Measurements from ENCODE around the gene DAB1. TPM values are rescaled to one million over a fixed set of nuclear protein-coding genes. Genes with fewer than 3 reads are reported as not detected.

DAB1 gene
- total RNA-seq, 2 experiments from 2014 or later, result 0.52 to 0.61 TPM

DNA sequence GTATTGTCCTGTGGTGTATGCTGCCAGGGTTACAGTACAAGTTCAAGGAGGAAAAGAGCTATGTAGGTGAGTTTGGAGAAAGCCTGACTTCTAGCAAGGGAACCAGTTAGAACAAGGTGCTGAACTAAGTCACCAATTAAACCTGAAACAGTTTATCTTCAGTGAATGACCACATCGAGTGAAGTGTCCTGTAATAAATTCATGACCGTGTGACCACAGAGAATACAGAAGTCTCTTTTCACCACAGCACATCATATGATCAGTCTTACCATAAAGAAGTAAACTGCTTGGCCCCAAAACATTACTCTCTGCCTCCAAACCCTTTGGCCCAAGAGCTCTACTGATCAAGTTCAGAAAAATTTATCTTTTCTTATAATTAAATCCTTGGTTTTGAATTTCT is 141.4 kb downstream of the DAB1 start:
- TF ChIP-seq, protein P1, sequence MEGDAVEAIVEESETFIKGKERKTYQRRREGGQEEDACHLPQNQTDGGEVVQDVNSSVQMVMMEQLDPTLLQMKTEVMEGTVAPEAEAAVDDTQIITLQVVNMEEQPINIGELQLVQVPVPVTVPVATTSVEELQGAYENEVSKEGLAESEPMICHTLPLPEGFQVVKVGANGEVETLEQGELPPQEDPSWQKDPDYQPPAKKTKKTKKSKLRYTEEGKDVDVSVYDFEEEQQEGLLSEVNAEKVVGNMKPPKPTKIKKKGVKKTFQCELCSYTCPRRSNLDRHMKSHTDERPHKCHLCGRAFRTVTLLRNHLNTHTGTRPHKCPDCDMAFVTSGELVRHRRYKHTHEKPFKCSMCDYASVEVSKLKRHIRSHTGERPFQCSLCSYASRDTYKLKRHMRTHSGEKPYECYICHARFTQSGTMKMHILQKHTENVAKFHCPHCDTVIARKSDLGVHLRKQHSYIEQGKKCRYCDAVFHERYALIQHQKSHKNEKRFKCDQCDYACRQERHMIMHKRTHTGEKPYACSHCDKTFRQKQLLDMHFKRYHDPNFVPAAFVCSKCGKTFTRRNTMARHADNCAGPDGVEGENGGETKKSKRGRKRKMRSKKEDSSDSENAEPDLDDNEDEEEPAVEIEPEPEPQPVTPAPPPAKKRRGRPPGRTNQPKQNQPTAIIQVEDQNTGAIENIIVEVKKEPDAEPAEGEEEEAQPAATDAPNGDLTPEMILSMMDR (IDR thresholded peaks at IDR 0.05), result no peak
- H3K4me3 ChIP-seq (ENCODE audit: low read length), result no peak overlapping the region
- peaks cover 18% of the 10 kb centered on the region for H3K27me3 Mint-ChIP-seq
- no peaks in the 10 kb centered on the region for H3K36me3 ChIP-seq (ENCODE audit: insufficient read depth, low read length)
- H3K4me3 Mint-ChIP-seq, result no peak overlapping the region
- intact Hi-C loops (cut with DNase I, micrococcal nuclease), result no loop called here
- no peaks in the 10 kb centered on the region for H3K9me3 ChIP-seq (ENCODE audit: control insufficient read depth in 1 of 2, insufficient read depth in 1 of 2, low read length in 2 of 2)
- no peak for ATAC-seq (ENCODE audit: poor library complexity)
- peaks cover 2% of the 10 kb centered on the region for H3K9me3 Mint-ChIP-seq
- POLR2A ChIA-PET, result no interaction called here
- H3K27me3 ChIP-seq (ENCODE audit: control insufficient read depth in 1 of 2, insufficient read depth in 2 of 2, low read length in 2 of 2), result peaks cover 0 to 4% of the 10 kb centered on the region in 2 experiments
- no peak for DNase-seq
- no peaks in the 10 kb centered on the region for H3K4me1 ChIP-seq (ENCODE audit: insufficient read depth, low read length)
- no peak overlapping the region for H3K27ac ChIP-seq (ENCODE audit: low read depth in 1 of 2, low read length in 2 of 2)
- no peaks in the 10 kb centered on the region for H3K36me3 Mint-ChIP-seq (ENCODE audit: low read depth)
- CTCF ChIA-PET, result no interaction called here
- no peaks in the 10 kb centered on the region for H3K4me1 Mint-ChIP-seq (ENCODE audit: low read depth)
- no peak overlapping the region for H3K27ac Mint-ChIP-seq

DNA sequence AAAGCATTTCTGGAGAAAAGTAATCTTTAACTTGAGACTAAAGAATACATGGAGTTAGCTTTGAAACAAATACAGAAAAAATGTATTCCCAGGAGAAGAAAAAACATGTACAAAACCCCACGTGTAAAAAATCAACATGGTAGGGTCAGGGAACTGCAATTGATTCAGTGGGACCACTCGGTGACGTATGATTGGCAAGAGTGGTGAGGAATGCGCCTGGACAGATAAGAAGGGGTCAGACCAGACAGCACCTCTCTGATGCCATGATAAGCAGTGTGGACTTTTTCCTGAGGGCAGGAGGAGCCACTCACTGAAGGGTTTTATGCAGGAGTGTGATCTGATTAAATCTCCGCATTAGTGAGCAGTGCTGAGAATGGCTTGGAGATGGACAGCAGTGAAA is 142.5 kb downstream of the DAB1 start:
- peaks cover 2% of the 10 kb centered on the region for H3K9me3 Mint-ChIP-seq
- peaks cover 14% of the 10 kb centered on the region for H3K27me3 Mint-ChIP-seq

DNA sequence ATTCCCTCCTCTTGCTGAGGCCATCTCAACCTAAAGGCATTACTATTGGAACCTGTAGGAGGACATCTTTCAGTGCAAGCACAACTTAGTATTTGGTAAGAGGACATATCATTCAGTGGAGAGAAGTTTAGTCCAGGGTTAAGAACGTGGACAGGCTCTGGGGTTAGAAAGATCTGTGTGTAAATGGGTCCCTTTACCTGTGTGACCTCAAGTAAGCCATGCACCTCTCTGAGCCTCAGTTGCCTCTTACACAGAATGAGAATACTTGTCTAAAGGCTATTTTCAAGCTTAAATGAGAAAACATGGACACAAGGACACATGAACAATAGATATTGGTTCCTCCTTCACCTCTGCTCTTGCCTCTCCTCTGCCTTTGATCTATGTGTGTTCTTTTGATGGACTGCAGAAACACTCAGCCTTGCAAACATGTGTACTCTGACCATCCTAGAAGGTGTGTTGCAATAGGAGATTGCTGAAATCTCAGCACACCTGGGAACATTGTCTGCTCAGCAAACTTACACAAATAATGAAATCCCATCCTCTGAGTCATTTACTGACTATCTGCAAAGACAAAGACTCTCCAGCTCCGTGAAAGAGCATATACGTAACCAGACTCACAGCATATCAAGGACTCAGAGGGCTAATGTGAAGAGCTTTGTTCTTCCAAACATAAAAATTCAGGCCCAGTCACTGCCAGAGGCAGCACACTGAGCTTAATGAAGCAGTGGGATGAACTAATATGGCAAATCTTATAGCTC is 143.8 kb downstream of the DAB1 start:
- H3K4me3 ChIP-seq (ENCODE audit: low read length), result no peak overlapping the region
- H3K27ac ChIP-seq (ENCODE audit: low read depth in 1 of 2, low read length in 2 of 2), result no peak overlapping the region
- peaks cover 2% of the 10 kb centered on the region for H3K9me3 Mint-ChIP-seq
- peaks cover 10% of the 10 kb centered on the region for H3K27me3 Mint-ChIP-seq
- H3K4me1 Mint-ChIP-seq (ENCODE audit: low read depth), result no peaks in the 10 kb centered on the region
- H3K9me3 ChIP-seq (ENCODE audit: control insufficient read depth in 1 of 2, insufficient read depth in 1 of 2, low read length in 2 of 2), result no peaks in the 10 kb centered on the region
- intact Hi-C loops (cut with DNase I, micrococcal nuclease), result no loop called here
- H3K36me3 ChIP-seq (ENCODE audit: insufficient read depth, low read length), result no peaks in the 10 kb centered on the region
- H3K4me1 ChIP-seq (ENCODE audit: insufficient read depth, low read length), result no peaks in the 10 kb centered on the region
- H3K27me3 ChIP-seq (ENCODE audit: control insufficient read depth in 1 of 2, insufficient read depth in 2 of 2, low read length in 2 of 2), result no peaks in the 10 kb centered on the region
- ChIA-PET POLR2A (no interaction called here), CTCF (no interaction called here)
- TF ChIP-seq, protein P1 (IDR thresholded peaks at IDR 0.05), result no peak
- ATAC-seq (ENCODE audit: poor library complexity) (no peak), DNase-seq (no peak)
- H3K27ac Mint-ChIP-seq, result no peak overlapping the region
- no peaks in the 10 kb centered on the region for H3K36me3 Mint-ChIP-seq (ENCODE audit: low read depth)
- H3K4me3 Mint-ChIP-seq, result no peak overlapping the region

More for the DNA sequence above, 142.5 kb downstream of the DAB1 start:
- Histone ChIP-seq H3K4me3 (ENCODE audit: low read length) (no peak overlapping the region), H3K9me3 (ENCODE audit: control insufficient read depth in 1 of 2, insufficient read depth in 1 of 2, low read length in 2 of 2) (no peaks in the 10 kb centered on the region), H3K4me1 (ENCODE audit: insufficient read depth, low read length) (no peaks in the 10 kb centered on the region), H3K27ac (ENCODE audit: low read depth in 1 of 2, low read length in 2 of 2) (no peak overlapping the region), H3K27me3 (ENCODE audit: control insufficient read depth in 1 of 2, insufficient read depth in 2 of 2, low read length in 2 of 2) (peaks cover 0 to 4% of the 10 kb centered on the region in 2 experiments), H3K36me3 (ENCODE audit: insufficient read depth, low read length) (no peaks in the 10 kb centered on the region)
- DNase-seq (no peak), ATAC-seq (ENCODE audit: poor library complexity) (no peak)
- TF ChIP-seq, protein P1 (IDR thresholded peaks at IDR 0.05), result no peak
- Mint-ChIP-seq H3K4me3 (no peak overlapping the region), H3K36me3 (ENCODE audit: low read depth) (no peaks in the 10 kb centered on the region), H3K27ac (no peak overlapping the region), H3K4me1 (ENCODE audit: low read depth) (no peaks in the 10 kb centered on the region)
- intact Hi-C loops (cut with DNase I, micrococcal nuclease), result no loop called here
- CTCF ChIA-PET, result no interaction called here
- POLR2A ChIA-PET, result no interaction called here

Data from CD4-positive, alpha-beta T cell (primary cell).